K562 (cell line): ENCODE data around the gene HGS. TPM values are rescaled to one million over a fixed set of nuclear protein-coding genes. Genes with fewer than 3 reads are reported as not detected.
A peak's percentile ranks its signal among the peaks of the same experiment; 100 is the strongest.

Experiments used
- GABPA ChIP-seq: fragments of 200-800 bp; sonication (Bioruptor generic); conservative IDR thresholded peaks from 2 replicates; pipeline ENCODE4 v1.6.1; 2016; ENCODE audit warnings: low read depth, missing genetic modification characterization, missing compliant biosample characterization
- GTF2A2 ChIP-seq: IDR thresholded peaks from 2 replicates; pipeline ENCODE4 v1.6.1; 2016; ENCODE audit warnings: mild to moderate bottlenecking, missing genetic modification characterization, missing compliant biosample characterization
- KDM1A ChIP-seq, 2 experiments: fragments of 450-650 bp; IDR thresholded peaks; 2 replicates each; pipeline ENCODE4 v1.6.1; 2016; ENCODE audit warnings: mild to moderate bottlenecking in 2 of 2
- KLF1 ChIP-seq: fragments of 450-650 bp; IDR thresholded peaks from 2 replicates; pipeline ENCODE4 v1.6.1; 2016; ENCODE audit warnings: missing genetic modification characterization, missing compliant biosample characterization
- MAZ ChIP-seq, 2 experiments: fragments of 450-650 bp in 1 of 2; sonication (generic) in 1 of 2; formaldehyde crosslinking; IDR thresholded peaks in 1 of 2; conservative IDR thresholded peaks in 1 of 2; 2 replicates each; pipeline versions ENCODE4 v1.4.0 to v1.5.0; 2020; ENCODE audit warnings: mild to moderate bottlenecking in 1 of 2, missing genetic modification reagents in 1 of 2
- RBM14 ChIP-seq: fragments of 200-400 bp; formaldehyde crosslinking; IDR thresholded peaks from 2 replicates; pipeline ENCODE4 v1.6.1; 2018; ENCODE audit warnings: low read depth, mild to moderate bottlenecking, low read length, moderate library complexity, borderline replicate concordance; ENCODE audit not compliant: insufficient read depth
- SIN3B ChIP-seq: fragments of 450-650 bp; IDR thresholded peaks from 2 replicates; pipeline ENCODE4 v1.6.1; 2017; ENCODE audit warnings: low read depth, mild to moderate bottlenecking, moderate library complexity
- ZEB2 ChIP-seq: fragments of 450-650 bp; IDR thresholded peaks from 2 replicates; pipeline ENCODE4 v1.6.1; 2016
- ZNF212 ChIP-seq: fragments of 450-650 bp; formaldehyde crosslinking; IDR thresholded peaks from 2 replicates; pipeline ENCODE4 v1.4.0; 2020; ENCODE audit warnings: mild to moderate bottlenecking
- ZNF24 ChIP-seq: fragments of 450-650 bp; IDR thresholded peaks from 2 replicates; pipeline ENCODE4 v1.6.1; 2016
- polyA plus RNA-seq, 8 experiments: library from polyadenylated mRNA; depleted of rRNA in 4 of 8; stranded (reverse) in 5 of 8; unstranded in 3 of 8; fragments of >200 nt; fragmentation: Nextera tagmentation in 2 of 8; fragmentation: Illumina TruSeq in 1 of 8; extraction: Ambion mirVana in 2 of 8; extraction: Trizol in 1 of 8; gene quantifications; 2 replicates each; pipeline versions ENCODE4 v1.2.1 to v1.2.3, GENCODE V29; 2011 to 2014; ENCODE audit warnings: inconsistent platforms in 1 of 8, missing spikeins in 1 of 8
- total RNA-seq, 7 experiments: library from RNA; depleted of rRNA in 6 of 7; stranded (reverse); fragments of >200 nt in 6 of 7; fragmentation: Illumina TruSeq in 2 of 7; extraction: Trizol in 2 of 7; gene quantifications; 2 replicates each; pipeline versions ENCODE4 v1.2.1 to v1.2.3, GENCODE V29; 2011 to 2021; ENCODE audit warnings: low replicate concordance in 1 of 7
- TF ChIP-seq, protein P1 (sequence below): sonication (generic); formaldehyde crosslinking; IDR thresholded peaks from 2 replicates; pipeline ENCODE4 v1.4.0; 2020; ENCODE audit warnings: mild to moderate bottlenecking, missing genetic modification reagents
- TF ChIP-seq, protein P2 (sequence below): fragments of 450-650 bp; formaldehyde crosslinking; IDR thresholded peaks from 2 replicates; pipeline ENCODE4 v1.4.0; 2020; ENCODE audit warnings: mild to moderate bottlenecking, moderate library complexity
- TF ChIP-seq, protein P3 (sequence below): fragments of 450-650 bp; IDR thresholded peaks from 2 replicates; pipeline ENCODE4 v1.6.1; 2014; ENCODE audit warnings: low read depth, mild to moderate bottlenecking, moderate library complexity, borderline replicate concordance
- TF ChIP-seq, protein P4 (sequence below), 3 experiments: IDR thresholded peaks in 2 of 3; conservative IDR thresholded peaks in 1 of 3; 2 replicates each; pipeline ENCODE4 v1.5.1; 2011 to 2012; ENCODE audit warnings: low read length in 3 of 3, mild to moderate bottlenecking in 3 of 3, control low read depth in 2 of 3, improper control_type of control experiment in 1 of 3, inconsistent platforms in 1 of 3, low read depth in 1 of 3, mixed read lengths in 1 of 3, moderate library complexity in 1 of 3; ENCODE audit not compliant: insufficient read depth in 2 of 3
- TF ChIP-seq, protein P5 (sequence below): fragments of 450-650 bp; IDR thresholded peaks from 2 replicates; pipeline ENCODE4 v1.6.1; 2017; ENCODE audit warnings: antibody characterized with exemption, mild to moderate bottlenecking

HGS gene
- total and polyA plus RNA-seq, 9 of the 15 experiments (the other 6 are each of a cell fraction or from before 2014, with no cell fraction given), result 3.9 to 176 (median 77.1) TPM

DNA sequence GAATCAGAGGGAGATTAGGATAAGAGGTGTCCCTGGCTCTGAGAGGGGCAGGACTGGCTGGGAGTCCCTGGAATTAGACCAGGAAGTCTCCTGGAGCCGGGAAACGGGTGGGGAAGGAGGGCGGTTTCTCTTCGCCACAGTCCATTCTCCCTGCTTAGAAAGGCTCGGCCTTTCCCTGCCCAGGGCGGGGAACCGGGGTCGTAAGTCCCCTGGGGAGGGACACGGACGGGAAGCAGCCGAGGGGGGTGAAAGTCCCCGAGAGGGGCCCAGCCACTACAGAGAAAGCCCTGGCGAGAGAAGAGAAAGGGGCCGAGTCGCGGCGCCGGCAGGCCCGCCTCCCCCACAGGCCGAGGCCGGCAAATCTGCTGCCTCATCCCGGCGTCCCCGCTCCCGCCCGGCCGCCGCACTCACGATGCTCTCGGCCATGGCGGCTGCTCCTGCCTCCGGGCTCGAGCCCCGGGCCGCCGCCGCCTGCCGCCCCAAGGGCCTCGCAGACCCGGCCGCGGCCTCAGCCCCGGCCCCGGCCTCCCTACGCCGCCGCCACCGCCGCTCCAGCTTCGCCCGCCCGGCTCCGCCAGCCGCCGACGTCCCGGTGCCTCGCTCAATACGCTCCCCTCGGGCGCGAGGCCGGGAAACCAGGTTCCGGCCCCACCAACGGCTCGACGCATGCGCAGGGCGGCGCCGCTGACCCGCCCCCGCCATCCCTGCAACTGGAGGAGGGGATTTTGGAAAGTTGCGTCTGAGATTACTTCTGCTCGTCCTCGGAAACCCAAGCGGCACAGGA is 47.1 kb upstream of the HGS start, which contains the start of the genes NPLOC4 and TSPAN10 (continued):
- TF ChIP-seq KDM1A (IDR thresholded peaks at IDR 0.05) (0 out of 4 replicates have a peak, but pooled peaks of 1 of the 2 experiments have one; percentile 7), GTF2A2 (tag) (peak; percentile 75; the same call in 1 of the 2 replicates), ZNF24 (peak; percentile 65; the same call in 1 of the 2 replicates), MAZ (CRISPR knock-in tag; conservative IDR thresholded peaks at IDR 0.05 in 1 of 2, IDR thresholded peaks at IDR 0.05 in 1 of 2) (peak; percentile 85 to 91), RBM14 (0 out of 2 replicates have a peak, but pooled peaks have one; percentile 13), KLF1 (tag) (peak; percentile 63), ZNF212 (no peak), SIN3B (peak; percentile 95), ZEB2 (peak; percentile 93), GABPA (peak; percentile 94)
- TF ChIP-seq, protein P1, sequence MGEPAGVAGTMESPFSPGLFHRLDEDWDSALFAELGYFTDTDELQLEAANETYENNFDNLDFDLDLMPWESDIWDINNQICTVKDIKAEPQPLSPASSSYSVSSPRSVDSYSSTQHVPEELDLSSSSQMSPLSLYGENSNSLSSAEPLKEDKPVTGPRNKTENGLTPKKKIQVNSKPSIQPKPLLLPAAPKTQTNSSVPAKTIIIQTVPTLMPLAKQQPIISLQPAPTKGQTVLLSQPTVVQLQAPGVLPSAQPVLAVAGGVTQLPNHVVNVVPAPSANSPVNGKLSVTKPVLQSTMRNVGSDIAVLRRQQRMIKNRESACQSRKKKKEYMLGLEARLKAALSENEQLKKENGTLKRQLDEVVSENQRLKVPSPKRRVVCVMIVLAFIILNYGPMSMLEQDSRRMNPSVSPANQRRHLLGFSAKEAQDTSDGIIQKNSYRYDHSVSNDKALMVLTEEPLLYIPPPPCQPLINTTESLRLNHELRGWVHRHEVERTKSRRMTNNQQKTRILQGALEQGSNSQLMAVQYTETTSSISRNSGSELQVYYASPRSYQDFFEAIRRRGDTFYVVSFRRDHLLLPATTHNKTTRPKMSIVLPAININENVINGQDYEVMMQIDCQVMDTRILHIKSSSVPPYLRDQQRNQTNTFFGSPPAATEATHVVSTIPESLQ, result peak; percentile 26; the same call in 1 of the 2 replicates
- TF ChIP-seq, protein P2, sequence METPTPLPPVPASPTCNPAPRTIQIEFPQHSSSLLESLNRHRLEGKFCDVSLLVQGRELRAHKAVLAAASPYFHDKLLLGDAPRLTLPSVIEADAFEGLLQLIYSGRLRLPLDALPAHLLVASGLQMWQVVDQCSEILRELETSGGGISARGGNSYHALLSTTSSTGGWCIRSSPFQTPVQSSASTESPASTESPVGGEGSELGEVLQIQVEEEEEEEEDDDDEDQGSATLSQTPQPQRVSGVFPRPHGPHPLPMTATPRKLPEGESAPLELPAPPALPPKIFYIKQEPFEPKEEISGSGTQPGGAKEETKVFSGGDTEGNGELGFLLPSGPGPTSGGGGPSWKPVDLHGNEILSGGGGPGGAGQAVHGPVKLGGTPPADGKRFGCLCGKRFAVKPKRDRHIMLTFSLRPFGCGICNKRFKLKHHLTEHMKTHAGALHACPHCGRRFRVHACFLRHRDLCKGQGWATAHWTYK (CRISPR knock-in tag), result peak; percentile 52; the same call in 1 of the 2 replicates
- TF ChIP-seq, protein P3, sequence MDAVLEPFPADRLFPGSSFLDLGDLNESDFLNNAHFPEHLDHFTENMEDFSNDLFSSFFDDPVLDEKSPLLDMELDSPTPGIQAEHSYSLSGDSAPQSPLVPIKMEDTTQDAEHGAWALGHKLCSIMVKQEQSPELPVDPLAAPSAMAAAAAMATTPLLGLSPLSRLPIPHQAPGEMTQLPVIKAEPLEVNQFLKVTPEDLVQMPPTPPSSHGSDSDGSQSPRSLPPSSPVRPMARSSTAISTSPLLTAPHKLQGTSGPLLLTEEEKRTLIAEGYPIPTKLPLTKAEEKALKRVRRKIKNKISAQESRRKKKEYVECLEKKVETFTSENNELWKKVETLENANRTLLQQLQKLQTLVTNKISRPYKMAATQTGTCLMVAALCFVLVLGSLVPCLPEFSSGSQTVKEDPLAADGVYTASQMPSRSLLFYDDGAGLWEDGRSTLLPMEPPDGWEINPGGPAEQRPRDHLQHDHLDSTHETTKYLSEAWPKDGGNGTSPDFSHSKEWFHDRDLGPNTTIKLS, result 0 out of 2 replicates have a peak, but pooled peaks have one; percentile 49
- TF ChIP-seq, protein P4, sequence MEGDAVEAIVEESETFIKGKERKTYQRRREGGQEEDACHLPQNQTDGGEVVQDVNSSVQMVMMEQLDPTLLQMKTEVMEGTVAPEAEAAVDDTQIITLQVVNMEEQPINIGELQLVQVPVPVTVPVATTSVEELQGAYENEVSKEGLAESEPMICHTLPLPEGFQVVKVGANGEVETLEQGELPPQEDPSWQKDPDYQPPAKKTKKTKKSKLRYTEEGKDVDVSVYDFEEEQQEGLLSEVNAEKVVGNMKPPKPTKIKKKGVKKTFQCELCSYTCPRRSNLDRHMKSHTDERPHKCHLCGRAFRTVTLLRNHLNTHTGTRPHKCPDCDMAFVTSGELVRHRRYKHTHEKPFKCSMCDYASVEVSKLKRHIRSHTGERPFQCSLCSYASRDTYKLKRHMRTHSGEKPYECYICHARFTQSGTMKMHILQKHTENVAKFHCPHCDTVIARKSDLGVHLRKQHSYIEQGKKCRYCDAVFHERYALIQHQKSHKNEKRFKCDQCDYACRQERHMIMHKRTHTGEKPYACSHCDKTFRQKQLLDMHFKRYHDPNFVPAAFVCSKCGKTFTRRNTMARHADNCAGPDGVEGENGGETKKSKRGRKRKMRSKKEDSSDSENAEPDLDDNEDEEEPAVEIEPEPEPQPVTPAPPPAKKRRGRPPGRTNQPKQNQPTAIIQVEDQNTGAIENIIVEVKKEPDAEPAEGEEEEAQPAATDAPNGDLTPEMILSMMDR (IDR thresholded peaks at IDR 0.05 in 2 of 3, conservative IDR thresholded peaks at IDR 0.05 in 1 of 3; ENCODE audit: insufficient read depth in 2 of 3, low read depth in 1 of 3, low read length in 3 of 3), result no peak
- TF ChIP-seq, protein P5, sequence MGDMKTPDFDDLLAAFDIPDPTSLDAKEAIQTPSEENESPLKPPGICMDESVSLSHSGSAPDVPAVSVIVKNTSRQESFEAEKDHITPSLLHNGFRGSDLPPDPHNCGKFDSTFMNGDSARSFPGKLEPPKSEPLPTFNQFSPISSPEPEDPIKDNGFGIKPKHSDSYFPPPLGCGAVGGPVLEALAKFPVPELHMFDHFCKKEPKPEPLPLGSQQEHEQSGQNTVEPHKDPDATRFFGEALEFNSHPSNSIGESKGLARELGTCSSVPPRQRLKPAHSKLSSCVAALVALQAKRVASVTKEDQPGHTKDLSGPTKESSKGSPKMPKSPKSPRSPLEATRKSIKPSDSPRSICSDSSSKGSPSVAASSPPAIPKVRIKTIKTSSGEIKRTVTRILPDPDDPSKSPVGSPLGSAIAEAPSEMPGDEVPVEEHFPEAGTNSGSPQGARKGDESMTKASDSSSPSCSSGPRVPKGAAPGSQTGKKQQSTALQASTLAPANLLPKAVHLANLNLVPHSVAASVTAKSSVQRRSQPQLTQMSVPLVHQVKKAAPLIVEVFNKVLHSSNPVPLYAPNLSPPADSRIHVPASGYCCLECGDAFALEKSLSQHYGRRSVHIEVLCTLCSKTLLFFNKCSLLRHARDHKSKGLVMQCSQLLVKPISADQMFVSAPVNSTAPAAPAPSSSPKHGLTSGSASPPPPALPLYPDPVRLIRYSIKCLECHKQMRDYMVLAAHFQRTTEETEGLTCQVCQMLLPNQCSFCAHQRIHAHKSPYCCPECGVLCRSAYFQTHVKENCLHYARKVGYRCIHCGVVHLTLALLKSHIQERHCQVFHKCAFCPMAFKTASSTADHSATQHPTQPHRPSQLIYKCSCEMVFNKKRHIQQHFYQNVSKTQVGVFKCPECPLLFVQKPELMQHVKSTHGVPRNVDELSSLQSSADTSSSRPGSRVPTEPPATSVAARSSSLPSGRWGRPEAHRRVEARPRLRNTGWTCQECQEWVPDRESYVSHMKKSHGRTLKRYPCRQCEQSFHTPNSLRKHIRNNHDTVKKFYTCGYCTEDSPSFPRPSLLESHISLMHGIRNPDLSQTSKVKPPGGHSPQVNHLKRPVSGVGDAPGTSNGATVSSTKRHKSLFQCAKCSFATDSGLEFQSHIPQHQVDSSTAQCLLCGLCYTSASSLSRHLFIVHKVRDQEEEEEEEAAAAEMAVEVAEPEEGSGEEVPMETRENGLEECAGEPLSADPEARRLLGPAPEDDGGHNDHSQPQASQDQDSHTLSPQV, result peak; percentile 67; the same call in 1 of the 2 replicates
